Smooth muscle cell (in vitro differentiated cells): ENCODE data around the gene OBSL1. TPM values are rescaled to one million over a fixed set of nuclear protein-coding genes. Genes with fewer than 3 reads are reported as not detected.

ENCODE experiments used
- DNase-seq: peaks from one replicate; lab custom pipeline; 2025; ENCODE audit not compliant: unreplicated experiment; lab: John Stamatoyannopoulos, UW
- H2AFZ ChIP-seq: fragments of 200-600 bp; sonication (generic); 2 replicates; pipeline ENCODE4 v1.6.0; 2016; ENCODE audit warnings: antibody characterized with exemption, low read depth, mild to moderate bottlenecking
- H3F3A ChIP-seq: fragments of 200-600 bp; sonication (generic); 2 replicates; pipeline ENCODE4 v1.6.0; 2017; ENCODE audit warnings: antibody characterized with exemption, low read depth
- H3K27ac ChIP-seq: fragments of 200-600 bp; sonication (generic); 2 replicates; pipeline ENCODE4 v1.5.1; 2016; ENCODE audit warnings: low read depth, mild to moderate bottlenecking
- H3K27me3 ChIP-seq: fragments of 200-600 bp; sonication (generic); 2 replicates; pipeline ENCODE4 v1.6.1; 2016; ENCODE audit warnings: low read depth, mild to moderate bottlenecking
- H3K36me3 ChIP-seq: fragments of 200-600 bp; sonication (generic); 2 replicates; pipeline ENCODE4 v1.5.1; 2016; ENCODE audit warnings: low read depth
- H3K4me1 ChIP-seq: fragments of 200-600 bp; sonication (generic); 2 replicates; pipeline ENCODE4 v1.5.1; 2016; ENCODE audit warnings: low read depth
- H3K4me2 ChIP-seq: fragments of 200-600 bp; sonication (generic); 2 replicates; pipeline ENCODE4 v1.6.0; 2016; ENCODE audit warnings: mild to moderate bottlenecking
- H3K4me3 ChIP-seq: fragments of 200-600 bp; sonication (generic); 2 replicates; pipeline ENCODE4 v1.5.1; 2016; ENCODE audit warnings: mild to moderate bottlenecking
- H3K79me2 ChIP-seq: fragments of 200-600 bp; sonication (generic); 2 replicates; pipeline ENCODE4 v1.6.0; 2016; ENCODE audit warnings: low read depth, mild to moderate bottlenecking
- H3K9ac ChIP-seq: fragments of 200-600 bp; sonication (generic); 2 replicates; pipeline ENCODE4 v1.6.0; 2016; ENCODE audit warnings: low read depth
- H3K9me3 ChIP-seq: fragments of 200-600 bp; sonication (generic); replicated peaks from 2 replicates; pipeline ENCODE4 v1.5.1; 2016; ENCODE audit warnings: low read depth
- H4K20me1 ChIP-seq: fragments of 200-600 bp; sonication (generic); 2 replicates; pipeline ENCODE4 v1.6.0; 2016; ENCODE audit warnings: low read depth
- CTCF ChIP-seq: fragments of 200-600 bp; sonication (generic); IDR thresholded peaks from 2 replicates; pipeline ENCODE4 v1.5.1; 2017; ENCODE audit warnings: borderline replicate concordance, mild to moderate bottlenecking, antibody characterized with exemption; ENCODE audit not compliant: insufficient read depth, poor library complexity, severe bottlenecking
- WGBS: methylation state at CpG from one replicate; pipeline ENCODE4 v1.1.7; 2016; ENCODE audit warnings: low lambda C conversion rate; 5-methylcytosine and 5-hydroxymethylcytosine counted together
- microRNA-seq: library from miRNA; unstranded; fragments of <30 nt; microRNA quantifications from one replicate; pipeline ENCODE4, GENCODE V29; 2016; ENCODE audit warnings: borderline number of aligned reads
- polyA plus RNA-seq: library from polyadenylated mRNA; unstranded; fragments of >200 nt; fragmentation: Nextera tagmentation; extraction: Ambion mirVana; gene quantifications from 2 replicates; pipeline ENCODE4 v1.2.1, GENCODE V29; 2016
- small RNA-seq: library from RNA; depleted of rRNA; stranded (forward); fragments of <200 nt; gene quantifications from one replicate; pipeline ENCODE3, GENCODE V24; 2014
- total RNA-seq: library from RNA; depleted of rRNA; stranded (reverse); fragments of >200 nt; gene quantifications from 2 replicates; pipeline ENCODE4 v1.2.3, GENCODE V29; 2014

OBSL1 gene
- total and polyA plus RNA-seq, 2 experiments from 2014 or later: 51.1 to 71.9 TPM

DNA sequence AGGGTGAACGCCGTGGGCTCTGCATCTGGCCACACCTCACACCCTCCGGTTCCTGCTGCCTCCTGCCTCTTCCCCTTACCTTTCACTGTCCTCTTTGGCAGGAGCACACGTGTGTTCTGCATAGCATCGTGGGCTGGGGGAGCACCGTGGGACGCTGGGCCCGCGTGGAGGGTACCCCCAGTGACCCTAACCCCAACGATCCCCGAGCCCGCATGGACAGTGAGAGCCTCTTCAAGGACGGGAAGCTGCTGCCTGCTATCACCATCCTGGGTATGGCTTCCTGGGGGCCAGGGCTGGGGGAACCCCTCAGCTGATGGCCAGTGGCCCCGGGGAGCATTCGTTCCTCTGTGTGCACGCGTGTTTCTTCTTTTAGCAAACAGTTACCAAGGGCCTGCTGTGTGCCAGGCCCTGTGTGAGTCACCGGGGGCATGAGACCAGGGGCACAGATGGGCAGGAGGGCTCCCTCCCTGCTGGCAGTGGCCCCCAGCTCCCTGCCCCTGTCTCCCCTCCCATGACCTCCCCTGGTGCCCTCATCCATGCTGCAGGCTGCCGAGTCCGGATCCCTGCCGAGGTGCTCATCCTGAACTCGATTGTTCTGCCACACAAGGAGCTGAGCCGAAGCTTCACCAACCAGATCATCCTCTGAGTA, 65.1 kb downstream of the OBSL1 start:
- peaks cover 31% of the 10 kb centered on the region for H3K4me1 ChIP-seq
- H3K9ac ChIP-seq: no peak overlapping the region
- H3K4me3 ChIP-seq: no peak overlapping the region
- TF ChIP-seq CTCF: no peak
- no peaks in the 10 kb centered on the region for H3K9me3 ChIP-seq
- no peaks in the 10 kb centered on the region for H3K79me2 ChIP-seq
- no peak for DNase-seq
- no peaks in the 10 kb centered on the region for H3F3A ChIP-seq
- H2AFZ ChIP-seq: no peak overlapping the region
- peaks cover 17% of the 10 kb centered on the region for H4K20me1 ChIP-seq
- H3K4me2 ChIP-seq: no peak overlapping the region
- no peak overlapping the region for H3K27ac ChIP-seq
- 88% methylated on average over 22 of the region's 23 CpGs for WGBS
- H3K27me3 ChIP-seq: no peaks in the 10 kb centered on the region
- no peaks in the 10 kb centered on the region for H3K36me3 ChIP-seq

DNA sequence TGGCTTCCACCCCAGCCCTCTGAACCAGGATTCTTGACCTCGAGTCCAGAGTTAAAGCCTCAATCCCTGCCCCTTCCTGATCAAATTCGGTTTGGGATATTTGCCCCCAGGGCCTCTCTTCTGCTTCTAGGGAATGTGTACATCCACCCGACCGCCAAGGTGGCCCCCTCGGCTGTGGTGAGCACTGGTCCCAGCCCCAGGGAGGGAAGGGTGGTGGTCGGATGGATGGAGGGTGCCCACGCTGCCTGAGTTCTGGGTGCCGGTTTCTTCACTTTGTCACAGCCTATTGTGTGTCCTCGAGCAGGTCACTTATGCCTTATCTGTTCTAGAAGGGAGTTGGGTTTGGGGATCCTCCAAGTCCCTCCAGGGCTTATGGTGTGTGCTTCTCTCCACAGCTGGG, 65.8 kb downstream of the OBSL1 start:
- no peaks in the 10 kb centered on the region for H3K27me3 ChIP-seq
- H3K9ac ChIP-seq: no peak overlapping the region
- no peaks in the 10 kb centered on the region for H3K36me3 ChIP-seq
- H3K9me3 ChIP-seq: no peaks in the 10 kb centered on the region
- H3K4me2 ChIP-seq: no peak overlapping the region
- WGBS: 94% methylated on average over 9 of the region's 9 CpGs
- H4K20me1 ChIP-seq: peaks cover 17% of the 10 kb centered on the region
- H3K27ac ChIP-seq: no peak overlapping the region
- no peak overlapping the region for H3K4me3 ChIP-seq
- H2AFZ ChIP-seq: no peak overlapping the region
- no peaks in the 10 kb centered on the region for H3F3A ChIP-seq
- no peak for TF ChIP-seq CTCF
- H3K79me2 ChIP-seq: no peaks in the 10 kb centered on the region
- no peak for DNase-seq
- peaks cover 26% of the 10 kb centered on the region for H3K4me1 ChIP-seq

GRCh38 chr2:219502618-219503017, 68.7 kb downstream of the OBSL1 start:
- TF ChIP-seq CTCF: no peak
- H3F3A ChIP-seq: no peaks in the 10 kb centered on the region
- peaks cover 7% of the 10 kb centered on the region for H4K20me1 ChIP-seq
- peaks cover 4% of the 10 kb centered on the region for H3K79me2 ChIP-seq
- H3K36me3 ChIP-seq: no peaks in the 10 kb centered on the region
- H3K9me3 ChIP-seq: no peaks in the 10 kb centered on the region
- DNase-seq: no peak
- H3K4me1 ChIP-seq: peaks cover 19% of the 10 kb centered on the region
- H3K27me3 ChIP-seq: peaks cover under 1% of the 10 kb centered on the region
- H3K27ac ChIP-seq: no peak overlapping the region
- H3K4me3 ChIP-seq: no peak overlapping the region
- H2AFZ ChIP-seq: no peak overlapping the region
- H3K9ac ChIP-seq: no peak overlapping the region
- no peak overlapping the region for H3K4me2 ChIP-seq

- H3K27ac ChIP-seq: no peak overlapping the region
- peaks cover 7% of the 10 kb centered on the region for H3K27me3 ChIP-seq
- H3K4me3 ChIP-seq: no peak overlapping the region
- H3K36me3 ChIP-seq: no peaks in the 10 kb centered on the region
- 97% methylated on average over 14 of the region's 14 CpGs for WGBS
- no peaks in the 10 kb centered on the region for H3K9me3 ChIP-seq
- no peak overlapping the region for H3K4me2 ChIP-seq
- H3F3A ChIP-seq: no peaks in the 10 kb centered on the region
- H4K20me1 ChIP-seq: peaks cover 5% of the 10 kb centered on the region
- peaks cover 4% of the 10 kb centered on the region for H3K79me2 ChIP-seq
- DNase-seq: no peak
- peaks cover 16% of the 10 kb centered on the region for H3K4me1 ChIP-seq
- H3K9ac ChIP-seq: no peak overlapping the region
- no peak overlapping the region for H2AFZ ChIP-seq
- TF ChIP-seq CTCF: no peak
These were observed 69.5 kb downstream of the OBSL1 start for GRCh38 chr2:219501849-219502248.

Small RNA genes lying within 50 kb of the gene (microRNA-seq; reads per million reads assigned to microRNA genes)
- gene MIR3132: not detected

Small RNA genes lying within 50 kb of the gene (small RNA-seq; reads per million reads assigned to genes)
- gene MIR3132 (not detected), gene RN7SKP213 (not detected)

Other genes starting within 250 kb of the OBSL1 start
- not detected in 2 replicates for gene RESP18, start 238.8 kb downstream of the OBSL1 start, total RNA-seq
- not detected in 2 replicates for gene RESP18, start 238.8 kb downstream of the OBSL1 start, polyA plus RNA-seq
- 24.9 and 137 TPM in 2 replicates for gene DNPEP, start 183.6 kb downstream of the OBSL1 start, total RNA-seq
- gene DNPEP, start 183.6 kb downstream of the OBSL1 start, polyA plus RNA-seq: 48.1 and 61.8 TPM in 2 replicates
- gene DES, start 153.2 kb downstream of the OBSL1 start, total RNA-seq: 103 and 127 TPM in 2 replicates
- 106 and 109 TPM in 2 replicates for gene DES, start 153.2 kb downstream of the OBSL1 start, polyA plus RNA-seq
- gene SPEG, start 136.7 kb downstream of the OBSL1 start, total RNA-seq: 14.9 and 38.8 TPM in 2 replicates
- 37.8 and 40.5 TPM in 2 replicates for gene SPEG, start 136.7 kb downstream of the OBSL1 start, polyA plus RNA-seq
- gene GMPPA, start 72.6 kb downstream of the OBSL1 start, total RNA-seq: 52.2 and 59.3 TPM in 2 replicates
- gene GMPPA, start 72.6 kb downstream of the OBSL1 start, polyA plus RNA-seq: 77.8 and 81.7 TPM in 2 replicates
- 0.49 TPM in 1 of 2 replicates, not detected in the other for gene ASIC4, start 57.1 kb downstream of the OBSL1 start, total RNA-seq
- 0.32 and 1.7 TPM in 2 replicates for gene ASIC4, start 57.1 kb downstream of the OBSL1 start, polyA plus RNA-seq
- gene CHPF, start 27.7 kb downstream of the OBSL1 start, total RNA-seq: 141 and 156 TPM in 2 replicates
- 319 and 344 TPM in 2 replicates for gene CHPF, start 27.7 kb downstream of the OBSL1 start, polyA plus RNA-seq
- 3.3 and 6.9 TPM in 2 replicates for gene TMEM198, start 27.5 kb downstream of the OBSL1 start, total RNA-seq
- gene TMEM198, start 27.5 kb downstream of the OBSL1 start, polyA plus RNA-seq: 3.3 and 8.5 TPM in 2 replicates
- 2.4 and 4.0 TPM in 2 replicates for gene INHA, start 771 bp upstream of the OBSL1 start, total RNA-seq
- gene INHA, start 771 bp upstream of the OBSL1 start, polyA plus RNA-seq: 4.3 and 16.7 TPM in 2 replicates
- 5.7 and 10.2 TPM in 2 replicates for gene STK11IP, start 26.3 kb upstream of the OBSL1 start, total RNA-seq
- gene STK11IP, start 26.3 kb upstream of the OBSL1 start, polyA plus RNA-seq: 13.6 and 22.5 TPM in 2 replicates
- gene SLC4A3, start 56.1 kb upstream of the OBSL1 start, total RNA-seq: 3.4 and 4.9 TPM in 2 replicates
- gene SLC4A3, start 56.1 kb upstream of the OBSL1 start, polyA plus RNA-seq: 12.1 and 13.6 TPM in 2 replicates